Common myeloid progenitor, CD34-positive (primary cell): ENCODE measurements around the gene SEBOX.

ENCODE experiments used
- CTCF ChIA-PET: fragments of 350-600 bp; sonication (Branson Sonifier 250); formaldehyde crosslinking; loops from one replicate; lab custom pipeline; 2021; ENCODE audit warnings: antibody characterized with exemption; lab: Charles Lee
- POLR2A ChIA-PET: fragments of 350-600 bp; sonication (Branson Sonifier 250); formaldehyde crosslinking; loops from one replicate; lab custom pipeline; 2021; ENCODE audit warnings: antibody characterized with exemption; lab: Charles Lee
- DNase-seq, 3 donors: peaks; one replicate each; pipeline versions ENCODE4 v3.0.0 to v3.0.0-alpha.2; 2013
- H3K27ac ChIP-seq, 2 experiments: 1 replicate in 1 of 2; 2 replicates in 1 of 2; pipeline ENCODE4 v1.7.0; 2013; ENCODE audit warnings: inconsistent platforms in 2 of 2, low read length in 2 of 2, mild to moderate bottlenecking in 2 of 2, low read depth in 1 of 2, moderate library complexity in 1 of 2; ENCODE audit not compliant: severe bottlenecking in 2 of 2, insufficient read depth in 1 of 2, poor library complexity in 1 of 2
- H3K27me3 ChIP-seq, 5 experiments: replicated peaks in 2 of 5; 1 replicate in 3 of 5; 2 replicates in 2 of 5; pipeline versions ENCODE4 v1.6.1 to v1.7.0; 2013; ENCODE audit warnings: low read length in 4 of 5, mild to moderate bottlenecking in 2 of 5, moderate library complexity in 2 of 5, inconsistent platforms in 1 of 5; ENCODE audit not compliant: insufficient read depth in 5 of 5, control insufficient read depth in 4 of 5
- H3K36me3 ChIP-seq, 4 experiments: 1 replicate in 2 of 4; 2 replicates in 2 of 4; pipeline versions ENCODE4 v1.6.1 to v1.7.0; 2013; ENCODE audit warnings: low read length in 3 of 4, control low read depth in 1 of 4, mild to moderate bottlenecking in 1 of 4; ENCODE audit not compliant: control insufficient read depth in 4 of 4, insufficient read depth in 4 of 4
- H3K4me1 ChIP-seq, 4 experiments: 1 replicate in 3 of 4; 2 replicates in 1 of 4; pipeline versions ENCODE4 v1.6.1 to v1.7.1; 2013; ENCODE audit warnings: low read length in 3 of 4, mild to moderate bottlenecking in 3 of 4, control low read depth in 1 of 4, inconsistent platforms in 1 of 4, moderate library complexity in 1 of 4; ENCODE audit not compliant: control insufficient read depth in 4 of 4, insufficient read depth in 4 of 4; ENCODE audit errors: control extremely low read depth in 1 of 4
- H3K4me3 ChIP-seq, 7 experiments: 1 replicate in 4 of 7; 2 replicates in 3 of 7; pipeline versions ENCODE4 v1.5.1 to v1.7.0; 2013; ENCODE audit warnings: mild to moderate bottlenecking in 7 of 7, low read length in 6 of 7, moderate library complexity in 6 of 7, inconsistent platforms in 2 of 7, low read depth in 2 of 7, control low read depth in 1 of 7; ENCODE audit not compliant: insufficient read depth in 4 of 7, control insufficient read depth in 1 of 7; ENCODE audit errors: extremely low read depth in 1 of 7
- H3K9me3 ChIP-seq, 5 experiments: 1 replicate in 4 of 5; 2 replicates in 1 of 5; pipeline versions ENCODE4 v1.6.1 to v1.7.1; 2013; ENCODE audit warnings: low read length in 4 of 5, mild to moderate bottlenecking in 2 of 5, inconsistent platforms in 1 of 5, low read depth in 1 of 5, moderate library complexity in 1 of 5; ENCODE audit not compliant: control insufficient read depth in 4 of 5, insufficient read depth in 2 of 5; ENCODE audit errors: control extremely low read depth in 1 of 5
- WGBS: methylation state at CpG from one replicate; pipeline ENCODE4 v1.1.5; 2013; ENCODE audit not compliant: insufficient coverage; 5-methylcytosine and 5-hydroxymethylcytosine counted together

SEBOX gene

GRCh38 chr17:28319598-28319935, 45.4 kb downstream of the SEBOX start:
- Histone ChIP-seq H3K27me3 (peaks cover 0 to 11% (median 0%) of the 10 kb centered on the region in 5 experiments), H3K9me3 (no peaks in the 10 kb centered on the region), H3K27ac (peak overlapping the region in 1 of 2 experiments; percentile 56), H3K36me3 (peaks cover 0 to 4% (median 0%) of the 10 kb centered on the region in 4 experiments), H3K4me3 (peak overlapping the region; percentile 4 to 83 (median 75)), H3K4me1 (peaks cover 7 to 62% (median 25%) of the 10 kb centered on the region in 4 experiments)
- WGBS, result 8% methylated on average over 4 of the region's 7 CpGs
- ChIA-PET POLR2A (interaction anchor here (0.5 to 0.7 kb wide), 2 partner anchors 28 to 426 kb away, joined by 3 read pairs; no protein-coding TSS in a partner anchor), CTCF (interaction anchor here (1.1 kb wide), 1 partner anchor 28 kb away, joined by 3 read pairs; no protein-coding TSS in a partner anchor)
- no peak for DNase-seq

GRCh38 chr17:28318759-28319597, 46.0 kb downstream of the SEBOX start, which contains the start of gene TMEM97:
Gene TMEM97 (plus strand): TSS chr17:28319200. CDS start chr17:28319240, 40 bp downstream.
- DNase-seq, result peak; percentile 94 to 98 (median 97)
- Histone ChIP-seq H3K4me3 (peak within 1 kb of the TSS; percentile 19 to 83 (median 75)), H3K36me3 (peaks cover 0 to 4% (median 0%) of the 10 kb centered on the region in 4 experiments), H3K4me1 (peaks cover 2 to 56% (median 23%) of the 10 kb centered on the region in 4 experiments), H3K9me3 (no peaks in the 10 kb centered on the region), H3K27ac (peak within 1 kb of the TSS in 1 of 2 experiments; percentile 56), H3K27me3 (peaks cover 0 to 11% (median 0%) of the 10 kb centered on the region in 5 experiments)
- ChIA-PET CTCF (interaction anchor here (1.2 kb wide), 1 partner anchor 68 kb away, joined by 4 read pairs; no protein-coding TSS in a partner anchor), POLR2A (interaction anchor here (0.5 to 1.2 kb wide), 2 partner anchors 17 to 425 kb away, joined by 3 read pairs; partner anchors contain the start of genes IFT20 and TNFAIP1)
- WGBS, result under 1% methylated on average over 55 of the region's 72 CpGs

GRCh38 chr17:28317966-28318758, 46.8 kb downstream of the SEBOX start:
- Histone ChIP-seq H3K36me3 (peaks cover 0 to 4% (median 0%) of the 10 kb centered on the region in 4 experiments), H3K9me3 (no peaks in the 10 kb centered on the region), H3K4me1 (peaks cover 0 to 50% (median 22%) of the 10 kb centered on the region in 4 experiments), H3K4me3 (peak overlapping the region in 6 of 7 experiments; percentile 19 to 83 (median 77)), H3K27me3 (peaks cover 0 to 11% (median 3%) of the 10 kb centered on the region in 5 experiments), H3K27ac (peak overlapping the region in 1 of 2 experiments; percentile 28)
- DNase-seq, result peak in 2 of 3 donors; percentile 10 to 14
- CTCF ChIA-PET, result interaction anchor here (1.2 to 1.4 kb wide), 2 partner anchors 13 to 67 kb away, joined by 3 to 4 read pairs; no protein-coding TSS in a partner anchor
- 20% methylated on average over 38 of the region's 40 CpGs for WGBS
- POLR2A ChIA-PET, result interaction anchor here (1.2 kb wide), 1 partner anchor 17 kb away, joined by 3 read pairs; the partner anchor contains the start of genes IFT20 and TNFAIP1

- DNase-seq, result no peak
- Histone ChIP-seq H3K9me3 (no peaks in the 10 kb centered on the region), H3K27me3 (peaks cover 0 to 11% (median 5%) of the 10 kb centered on the region in 5 experiments), H3K4me3 (peak overlapping the region in 2 of 7 experiments; percentile 75 to 80), H3K27ac (no peak overlapping the region), H3K4me1 (peaks cover 0 to 42% (median 22%) of the 10 kb centered on the region in 4 experiments), H3K36me3 (peaks cover 0 to 4% (median 0%) of the 10 kb centered on the region in 4 experiments)
- WGBS, result 92% methylated on average over 16 of the region's 21 CpGs
- CTCF ChIA-PET, result interaction anchor here (1.2 to 1.4 kb wide), 2 partner anchors 14 to 66 kb away, joined by 3 to 4 read pairs; no protein-coding TSS in a partner anchor
- POLR2A ChIA-PET, result no interaction called here
Observed at GRCh38 chr17:28317099-28317965, 47.7 kb downstream of the SEBOX start.

GRCh38 chr17:28315846-28316705, 48.9 kb downstream of the SEBOX start:
- Histone ChIP-seq H3K27ac (no peak overlapping the region), H3K9me3 (no peaks in the 10 kb centered on the region), H3K27me3 (peaks cover 0 to 11% (median 5%) of the 10 kb centered on the region in 5 experiments), H3K4me1 (peaks cover 0 to 32% (median 22%) of the 10 kb centered on the region in 4 experiments), H3K4me3 (no peak overlapping the region), H3K36me3 (peaks cover 0 to 2% (median 0%) of the 10 kb centered on the region in 4 experiments)
- WGBS, result 100% methylated on average over 1 of the region's 4 CpGs
- CTCF ChIA-PET, result no interaction called here
- POLR2A ChIA-PET, result interaction anchor here (0.7 kb wide), 1 partner anchor 802 kb away, joined by 3 read pairs; no protein-coding TSS in a partner anchor
- no peak for DNase-seq
